HPDE6-E6E7 (cell line): ENCODE measurements around the gene EZR.

Source experiments
- DNase-seq: peaks from one replicate; pipeline ENCODE4 v3.0.0; 2011; ENCODE audit warnings: missing footprints; ENCODE audit errors: extremely low spot score

EZR gene

DNA sequence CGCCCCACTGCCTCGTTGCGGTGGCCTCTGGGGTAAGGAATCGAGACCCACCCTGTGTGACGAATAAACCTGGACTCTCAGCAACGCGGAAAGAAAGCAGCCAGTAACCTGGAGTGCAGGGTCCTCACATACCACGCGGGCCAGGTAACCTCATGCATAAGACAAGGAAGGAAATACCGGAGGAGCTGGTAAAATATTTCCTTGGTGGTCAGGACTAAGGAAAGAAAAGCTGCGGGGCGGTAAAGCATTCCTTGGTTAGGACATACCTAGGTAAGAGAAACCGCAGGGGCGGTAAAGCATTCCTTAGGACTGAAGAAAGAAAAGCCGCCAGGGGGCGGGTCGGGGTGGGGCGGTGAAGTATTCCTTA is 88.6 kb downstream of the EZR start:
- no peak for DNase-seq

DNA sequence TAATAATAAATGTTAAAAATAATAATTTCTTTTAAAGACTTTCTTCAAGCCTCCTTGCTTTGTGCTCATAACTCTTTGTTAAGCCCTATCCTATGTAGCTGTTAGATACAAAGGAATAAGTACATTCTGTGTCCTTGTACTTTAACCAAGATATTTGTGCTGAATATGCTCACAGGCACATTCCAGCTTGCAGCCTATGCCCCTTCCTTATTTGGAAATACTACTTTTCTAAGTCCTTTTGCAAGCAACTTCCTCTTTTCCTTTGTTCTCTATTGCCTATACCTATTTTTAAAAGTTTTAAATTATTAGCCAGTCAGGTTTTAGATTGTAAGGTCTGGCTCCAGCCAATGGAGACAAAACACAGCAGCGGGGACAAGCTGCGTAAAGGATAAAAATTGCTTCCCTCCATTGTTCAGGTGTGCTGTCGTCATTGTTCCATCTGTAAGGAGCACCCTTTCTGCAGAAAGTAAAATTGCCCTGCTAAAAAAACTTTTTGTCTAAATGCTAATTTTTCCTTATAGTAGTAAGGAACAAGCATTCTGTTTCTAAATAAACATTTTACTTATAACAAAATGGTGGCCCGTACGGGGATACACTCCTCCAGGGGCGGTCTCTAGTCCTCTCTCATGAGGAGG is 89.1 kb downstream of the EZR start:
- DNase-seq, result no peak

- DNase-seq, result no peak
Measured at GRCh38 chr6:158725704-158726103, 93.5 kb downstream of the EZR start.

DNA sequence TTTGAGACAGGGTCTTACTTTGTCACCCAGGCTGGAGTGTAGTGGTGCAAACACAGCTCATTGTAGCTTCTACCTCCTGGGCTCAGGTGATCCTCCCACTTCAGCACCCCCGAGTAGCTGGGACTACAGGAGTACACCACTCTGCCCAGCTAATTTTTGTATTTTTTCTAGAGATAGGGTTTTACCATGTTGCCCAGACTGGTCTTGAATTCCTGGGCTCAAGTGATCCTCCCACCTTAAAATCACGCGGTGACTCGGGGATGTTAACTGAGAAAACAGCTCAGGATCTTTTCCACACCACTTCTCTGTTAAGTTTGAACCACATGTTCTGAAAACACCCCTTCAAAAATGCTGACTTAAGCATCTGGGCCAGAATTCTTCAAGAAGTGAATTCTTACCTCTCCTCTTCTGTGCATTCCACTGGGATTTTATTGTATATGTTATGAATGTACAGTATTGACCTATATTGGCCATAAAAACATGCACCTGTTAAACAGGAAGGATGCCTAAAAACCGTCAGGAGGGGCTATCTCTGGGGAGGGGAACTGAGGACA is 96.9 kb downstream of the EZR start:
- no peak for DNase-seq

DNA sequence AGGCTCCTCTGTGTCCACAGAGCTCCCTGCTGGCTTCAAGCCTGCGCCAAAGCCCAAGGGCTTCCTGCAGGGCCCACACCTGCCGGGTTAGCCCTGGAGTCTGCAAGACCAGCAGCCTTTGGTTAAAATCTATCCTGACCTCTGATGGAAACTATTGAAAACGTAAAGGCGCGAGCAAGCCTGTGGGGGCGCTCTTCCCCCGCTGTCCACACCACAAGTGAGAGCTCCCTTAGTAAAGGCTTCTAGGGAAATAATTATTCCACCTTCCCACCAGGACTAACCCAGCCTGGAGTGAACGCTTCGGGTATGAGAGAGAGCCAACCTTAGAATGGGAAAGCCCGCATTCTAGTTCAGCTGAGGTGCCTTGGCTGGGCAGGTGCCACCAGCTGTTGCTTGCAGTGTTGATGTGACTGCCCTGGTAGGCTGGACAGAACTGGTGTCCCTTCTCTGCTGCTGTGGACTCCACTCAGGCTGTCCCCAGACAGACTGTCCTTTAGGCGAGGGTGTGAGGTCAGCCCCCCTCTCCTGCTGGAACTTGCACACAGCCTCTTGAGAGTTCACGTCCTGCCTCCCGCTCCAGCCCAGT is 100.6 kb downstream of the EZR start:
- DNase-seq, result no peak

DNA sequence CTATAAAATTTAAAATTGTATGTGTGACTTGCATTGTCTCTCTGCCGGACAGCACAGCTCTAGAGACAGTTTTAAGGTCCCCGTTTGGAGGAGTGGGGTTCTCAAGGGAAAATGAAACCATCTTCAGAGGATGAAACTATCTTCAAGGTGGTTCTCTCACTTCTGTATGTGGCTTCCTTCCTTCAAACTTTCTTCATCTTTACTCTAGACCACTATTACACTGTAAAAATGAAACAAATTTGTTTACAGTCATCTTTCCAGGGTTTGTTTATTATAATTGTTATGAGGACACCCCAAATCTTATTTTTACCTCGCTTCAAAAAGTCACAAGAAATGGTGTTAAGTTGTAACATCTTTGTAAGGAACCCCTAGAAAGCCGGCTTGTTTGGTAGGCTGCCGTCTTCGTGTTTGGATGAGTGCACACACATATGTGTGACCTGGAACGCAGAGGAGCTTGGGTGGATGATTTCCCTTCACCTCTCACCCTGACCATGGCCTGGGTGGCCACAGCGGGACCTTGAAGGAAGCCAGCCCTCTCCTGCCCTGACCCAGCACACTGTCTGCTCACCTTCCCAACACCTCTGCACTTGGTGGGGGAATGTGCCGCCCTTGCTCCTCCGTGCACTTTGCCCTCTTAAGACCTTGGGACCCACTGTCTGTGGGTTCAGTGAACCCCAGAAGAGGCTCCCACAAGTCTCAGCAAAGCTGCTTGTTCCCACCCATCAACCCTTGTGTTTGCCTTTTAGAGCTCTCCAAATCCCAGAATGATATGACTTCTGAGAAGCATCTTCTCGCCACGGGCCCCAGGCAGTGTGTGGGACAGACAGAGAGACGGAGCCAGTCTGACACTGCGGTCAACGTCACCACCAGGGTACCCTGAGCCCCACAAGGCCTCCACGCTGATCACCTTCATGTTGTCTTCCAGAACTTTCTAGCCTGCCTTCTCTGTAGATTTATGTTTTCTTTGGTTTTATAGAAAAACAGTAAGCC is 101.5 kb downstream of the EZR start:
- no peak for DNase-seq
